Neural progenitor cell (in vitro differentiated cells): Measurements from ENCODE around the gene CCPG1.

Source experiments
- CTCF ChIP-seq: fragments of 200-600 bp; sonication (generic); IDR thresholded peaks from 2 replicates; pipeline ENCODE4 v1.5.1; 2017; ENCODE audit warnings: antibody characterized with exemption, mild to moderate bottlenecking
- EZH2 ChIP-seq: fragments of 200-600 bp; sonication (generic); IDR thresholded peaks from 2 replicates; pipeline ENCODE4 v1.6.1; 2017; ENCODE audit warnings: antibody characterized with exemption, mild to moderate bottlenecking, moderate library complexity

GRCh38 chr15:55327387-55327786, 80.8 kb downstream of the CCPG1 start:
- TF ChIP-seq CTCF (no peak), EZH2 (no peak)
